Left lung (tissue), 10 donors: ENCODE data around the gene CD6. TPM values are rescaled to one million over a fixed set of nuclear protein-coding genes. Genes with fewer than 3 reads are reported as not detected.
"Not testable (repeated sequence)": the region's sequence is repeated elsewhere in the genome, so short reads cannot be mapped to it uniquely, and the experiment has no call there.

Source experiments
- ATAC-seq: fragments of 200-7000 bp; cut with Tn5 transposase; one replicate; pipeline ENCODE4 v1.9.1; 2020; ENCODE audit warnings: moderate library complexity
- DNase-seq, 4 donors: peaks; one replicate each; pipeline ENCODE4 v3.0.0-alpha.2; 2013 to 2020
- H3K27ac ChIP-seq, 2 donors: fragments of 200-600 bp; sonication (generic) in 1 of 2; one replicate each; pipeline versions ENCODE4 v1.5.0 to v1.8.0; 2020 to 2021
- H3K27me3 ChIP-seq, 2 donors: fragments of 200-600 bp; sonication (generic) in 1 of 2; one replicate each; pipeline versions ENCODE4 v1.5.0 to v1.8.0; 2020 to 2021
- H3K36me3 ChIP-seq, 2 donors: fragments of 200-600 bp; sonication (generic) in 1 of 2; one replicate each; pipeline versions ENCODE4 v1.5.0 to v1.8.0; 2020 to 2021
- H3K4me1 ChIP-seq, 2 donors: fragments of 200-600 bp; one replicate each; pipeline ENCODE4 v1.8.0; 2021
- H3K4me3 ChIP-seq, 2 donors: fragments of 200-600 bp; sonication (generic) in 1 of 2; one replicate each; pipeline versions ENCODE4 v1.5.0 to v1.8.0; 2020 to 2021; ENCODE audit warnings: mild to moderate bottlenecking in 1 of 2
- H3K9me3 ChIP-seq, 2 donors: fragments of 200-600 bp; sonication (generic) in 1 of 2; one replicate each; pipeline versions ENCODE4 v1.5.0 to v1.8.0; 2020 to 2021
- CTCF ChIP-seq, 2 donors: fragments of 200-600 bp; sonication (generic) in 1 of 2; IDR thresholded peaks; one replicate each; pipeline versions ENCODE4 v1.5.0 to v1.8.0; 2021; ENCODE audit warnings: antibody characterized with exemption in 2 of 2
- intact Hi-C, 2 donors: fragments of 100-400 bp; cut with DNase I; formaldehyde crosslinking; loops; one replicate each; pipeline versions ENCODE4 v1.11.2 to v1.14.2; 2022
- polyA plus RNA-seq, 6 donors: library from polyadenylated mRNA; unstranded; fragments of 120-200 nt; gene quantifications; one replicate each; pipeline ENCODE4 v1.2.1, GENCODE V29; 2013; ENCODE audit not compliant: insufficient read length in 6 of 6
- total RNA-seq, 2 donors: library from RNA; stranded (reverse); fragmentation: NEBNext Ultra II Directional; extraction: Animal tissue kit (Norgen Biotek cat#: 25700); gene quantifications; one replicate each; pipeline ENCODE4 v1.2.1, GENCODE V29; 2021
- donor health status: DM: no; HTN: yes; CAD: no.
- donor health status: DM: no; HTN: no; CAD: no.

Gene CD6
- total and polyA plus RNA-seq, 8 donors: 0.66 to 6.3 (median 1.7) TPM

- H3K27ac ChIP-seq: no peak overlapping the region
- H3K4me3 ChIP-seq: no peak overlapping the region
- H3K4me1 ChIP-seq: peaks cover 0 to 3% of the 10 kb centered on the region in 2 donors
- H3K27me3 ChIP-seq: no peaks in the 10 kb centered on the region
- intact Hi-C loops: no loop called here
- H3K36me3 ChIP-seq: no peaks in the 10 kb centered on the region
- TF ChIP-seq CTCF (IDR thresholded peaks at IDR 0.05): no peak
- ATAC-seq (no peak), DNase-seq (no peak)
- no peaks in the 10 kb centered on the region for H3K9me3 ChIP-seq
Observed at GRCh38 chr11:61062181-61062930, 90.9 kb downstream of the CD6 start.

- H3K4me3 ChIP-seq, H3K27me3 ChIP-seq, ATAC-seq, intact Hi-C loops, H3K9me3 ChIP-seq, H3K27ac ChIP-seq, H3K36me3 ChIP-seq, DNase-seq, H3K4me1 ChIP-seq: not testable (repeated sequence)
Observed at GRCh38 chr11:61065236-61065635, 93.8 kb downstream of the CD6 start.

- H3K9me3 ChIP-seq: no peaks in the 10 kb centered on the region
- no peak for DNase-seq
- no peak overlapping the region for H3K4me3 ChIP-seq
- H3K27ac ChIP-seq: no peak overlapping the region
- ATAC-seq: no peak
- no peak for TF ChIP-seq CTCF (IDR thresholded peaks at IDR 0.05)
- peaks cover 0 to 4% of the 10 kb centered on the region in 2 donors for H3K4me1 ChIP-seq
- intact Hi-C loops: no loop called here
- H3K27me3 ChIP-seq: peaks cover 0 to 5% of the 10 kb centered on the region in 2 donors
- H3K36me3 ChIP-seq: no peaks in the 10 kb centered on the region
Observed at GRCh38 chr11:61065955-61066638, 94.6 kb downstream of the CD6 start.

- no peaks in the 10 kb centered on the region for H3K9me3 ChIP-seq
- peaks cover 0 to 10% of the 10 kb centered on the region in 2 donors for H3K4me1 ChIP-seq
- H3K27ac ChIP-seq: no peak overlapping the region
- H3K36me3 ChIP-seq: no peaks in the 10 kb centered on the region
- no peak for DNase-seq
- H3K4me3 ChIP-seq: no peak overlapping the region
- no peak for ATAC-seq
- intact Hi-C loops: no loop called here
- no peak for TF ChIP-seq CTCF (IDR thresholded peaks at IDR 0.05)
- H3K27me3 ChIP-seq: peaks cover 0 to 5% of the 10 kb centered on the region in 2 donors
Observed at GRCh38 chr11:61066645-61067044, 95.2 kb downstream of the CD6 start.

- DNase-seq: no peak
- no peaks in the 10 kb centered on the region for H3K36me3 ChIP-seq
- ATAC-seq: no peak
Observed at GRCh38 chr11:61067782-61068446, 96.4 kb downstream of the CD6 start.

More at GRCh38 chr11:61067782-61068446, 96.4 kb downstream of the CD6 start:
- intact Hi-C loops: no loop called here
- TF ChIP-seq CTCF (IDR thresholded peaks at IDR 0.05): no peak
- no peaks in the 10 kb centered on the region for H3K9me3 ChIP-seq
- peaks cover 0 to 15% of the 10 kb centered on the region in 2 donors for H3K4me1 ChIP-seq
- peaks cover 0 to 5% of the 10 kb centered on the region in 2 donors for H3K27me3 ChIP-seq
- H3K4me3 ChIP-seq: no peak overlapping the region
- H3K27ac ChIP-seq: no peak overlapping the region
